ENCODE data around the gene HPRT1.

DNA sequence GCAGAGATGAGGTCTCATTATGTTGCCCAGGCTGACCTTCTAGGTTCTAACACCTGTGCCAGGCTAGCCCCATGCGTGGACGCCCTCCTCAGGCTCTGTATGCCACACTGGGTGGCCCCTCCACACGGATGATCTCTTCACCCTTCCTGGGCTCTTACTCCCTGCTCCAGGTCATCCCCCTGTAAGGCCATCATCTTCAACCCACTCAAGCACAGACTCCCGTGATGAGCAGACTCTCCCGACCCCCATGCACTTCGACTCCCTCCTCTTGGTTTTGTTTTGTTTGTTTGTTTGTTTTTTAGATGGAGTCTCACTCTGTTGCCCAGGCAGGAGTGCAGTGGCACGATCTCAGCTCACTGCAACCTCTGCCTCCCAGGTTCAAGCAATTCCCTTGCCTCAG lies 70.9 kb downstream of the HPRT1 start:
- TF ChIP-seq, protein P1, sequence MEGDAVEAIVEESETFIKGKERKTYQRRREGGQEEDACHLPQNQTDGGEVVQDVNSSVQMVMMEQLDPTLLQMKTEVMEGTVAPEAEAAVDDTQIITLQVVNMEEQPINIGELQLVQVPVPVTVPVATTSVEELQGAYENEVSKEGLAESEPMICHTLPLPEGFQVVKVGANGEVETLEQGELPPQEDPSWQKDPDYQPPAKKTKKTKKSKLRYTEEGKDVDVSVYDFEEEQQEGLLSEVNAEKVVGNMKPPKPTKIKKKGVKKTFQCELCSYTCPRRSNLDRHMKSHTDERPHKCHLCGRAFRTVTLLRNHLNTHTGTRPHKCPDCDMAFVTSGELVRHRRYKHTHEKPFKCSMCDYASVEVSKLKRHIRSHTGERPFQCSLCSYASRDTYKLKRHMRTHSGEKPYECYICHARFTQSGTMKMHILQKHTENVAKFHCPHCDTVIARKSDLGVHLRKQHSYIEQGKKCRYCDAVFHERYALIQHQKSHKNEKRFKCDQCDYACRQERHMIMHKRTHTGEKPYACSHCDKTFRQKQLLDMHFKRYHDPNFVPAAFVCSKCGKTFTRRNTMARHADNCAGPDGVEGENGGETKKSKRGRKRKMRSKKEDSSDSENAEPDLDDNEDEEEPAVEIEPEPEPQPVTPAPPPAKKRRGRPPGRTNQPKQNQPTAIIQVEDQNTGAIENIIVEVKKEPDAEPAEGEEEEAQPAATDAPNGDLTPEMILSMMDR (conservative IDR thresholded peaks at IDR 0.05; ENCODE audit: low read depth, low read length): no peak
- TF ChIP-seq EZH2phosphoT487 (IDR thresholded peaks at IDR 0.05; ENCODE audit: borderline replicate concordance, low read length): no peak

All from PC-3 (cell line).